Measurements from ENCODE around the gene PSMA6. TPM values are rescaled to one million over a fixed set of nuclear protein-coding genes. Genes with fewer than 3 reads are reported as not detected.

The PSMA6 gene
- total and polyA plus RNA-seq, 2 of the 13 experiments (the other 11 are each of a cell fraction or from before 2014, with no cell fraction given) = 525 to 1,109 TPM

GRCh38 chr14:35331605-35332516, 39.7 kb downstream of the PSMA6 start (continued):
- no peak for TF ChIP-seq ZBTB46 (CRISPR knock-in tag; IDR thresholded peaks at IDR 0.05; ENCODE audit: borderline replicate concordance)
- peak; percentile 28; the same call in 1 of the 2 replicates for TF ChIP-seq MEIS1 (CRISPR knock-in tag; IDR thresholded peaks at IDR 0.05; ENCODE audit: borderline replicate concordance)
- TF ChIP-seq GLI4 (CRISPR knock-in tag; IDR thresholded peaks at IDR 0.05; ENCODE audit: borderline replicate concordance) = 0 out of 2 replicates have a peak, but pooled peaks have one; percentile 22
- 0 out of 2 replicates have a peak, but pooled peaks have one; percentile 2 for TF ChIP-seq CERS6 (CRISPR knock-in tag; IDR thresholded peaks at IDR 0.05)
- TF ChIP-seq NR0B2 (CRISPR knock-in tag; IDR thresholded peaks at IDR 0.05) = peak; percentile 50
- TF ChIP-seq ZMAT3 (CRISPR knock-in tag; conservative IDR thresholded peaks at IDR 0.05) = no peak
- TF ChIP-seq ZNF614 (CRISPR knock-in tag; IDR thresholded peaks at IDR 0.05; ENCODE audit: borderline replicate concordance) = 0 out of 2 replicates have a peak, but pooled peaks have one; percentile 77
- peak; percentile 63; the same call in 1 of the 2 replicates for TF ChIP-seq ATF2 (CRISPR knock-in tag; IDR thresholded peaks at IDR 0.05)
- no peak for TF ChIP-seq IRF1 (CRISPR knock-in tag; IDR thresholded peaks at IDR 0.05; ENCODE audit: low read depth)
- peak; percentile 39; the same call in 1 of the 2 replicates for TF ChIP-seq RAD21 (CRISPR knock-in tag; IDR thresholded peaks at IDR 0.05)
- no peak for TF ChIP-seq NFRKB (IDR thresholded peaks at IDR 0.05)
- TF ChIP-seq ZNF552 (CRISPR knock-in tag; IDR thresholded peaks at IDR 0.05; ENCODE audit: borderline replicate concordance) = peak; percentile 71; the same call in 1 of the 2 replicates
- TF ChIP-seq ZNF317 (CRISPR knock-in tag; IDR thresholded peaks at IDR 0.05) = no peak; the same call in 1 of the 2 replicates
- TF ChIP-seq ZNF687 (CRISPR knock-in tag; IDR thresholded peaks at IDR 0.05) = peak; percentile 86
- peak; percentile 55; the same call in 1 of the 2 replicates for TF ChIP-seq BRD4 (CRISPR knock-in tag; IDR thresholded peaks at IDR 0.05)
- no peak for TF ChIP-seq SOX6 (IDR thresholded peaks at IDR 0.05)
- TF ChIP-seq SOX6 (CRISPR knock-in tag; IDR thresholded peaks at IDR 0.05) = 0 out of 2 replicates have a peak, but pooled peaks have one; percentile 11
- TF ChIP-seq GZF1 (CRISPR knock-in tag; IDR thresholded peaks at IDR 0.05) = peak; percentile 86
